Astrocyte of the spinal cord (primary cell): ENCODE data around the gene PON3.

Experiments used
- DNase-seq: peaks from one replicate; pipeline ENCODE4 v3.0.0; 2011; ENCODE audit warnings: low read depth, low spot score
- H3K4me3 ChIP-seq: 2 replicates; pipeline ENCODE4 v1.5.1; 2011; ENCODE audit warnings: low read depth, mild to moderate bottlenecking, low read length, moderate library complexity
- CTCF ChIP-seq: IDR thresholded peaks from 2 replicates; pipeline ENCODE4 v1.5.1; 2012; ENCODE audit warnings: low read depth, mild to moderate bottlenecking, low read length, inconsistent platforms
- in situ Hi-C: cut with HindIII; loops from 2 replicates; pipeline ENCODE4 v1.10.0; 2017; ENCODE audit warnings: low sequenced_read_pairs

Gene PON3

GRCh38 chr7:95334447-95334846 is 61.7 kb downstream of the PON3 start:
- H3K4me3 ChIP-seq, result no peak overlapping the region
- in situ Hi-C loops, result no loop called here
- DNase-seq, result peak; percentile 5
- no peak for TF ChIP-seq CTCF

GRCh38 chr7:95330961-95331337 is 65.2 kb downstream of the PON3 start:
- H3K4me3 ChIP-seq, result no peak overlapping the region
- TF ChIP-seq CTCF, result no peak
- no peak for DNase-seq
- in situ Hi-C loops, result no loop called here

- TF ChIP-seq CTCF, result no peak
- in situ Hi-C loops, result no loop called here
- no peak overlapping the region for H3K4me3 ChIP-seq
- DNase-seq, result peak; percentile 18
Measured at GRCh38 chr7:95330204-95330960, 65.8 kb downstream of the PON3 start.

GRCh38 chr7:95327356-95327755 is 68.8 kb downstream of the PON3 start:
- no peak for TF ChIP-seq CTCF
- no peak for DNase-seq
- in situ Hi-C loops, result no loop called here
- no peak overlapping the region for H3K4me3 ChIP-seq

GRCh38 chr7:95324431-95324830 is 71.7 kb downstream of the PON3 start, which contains the start of gene PON1:
PON1 (minus strand) TSS chr7:95324532; CDS start chr7:95324475, 57 bp downstream.
- in situ Hi-C loops, result no loop called here
- TF ChIP-seq CTCF, result no peak
- DNase-seq, result no peak
- no peak within 1 kb of the TSS for H3K4me3 ChIP-seq

- H3K4me3 ChIP-seq, result no peak overlapping the region
- in situ Hi-C loops, result no loop called here
- DNase-seq, result no peak
- TF ChIP-seq CTCF, result no peak
Measured at GRCh38 chr7:95323410-95324129, 72.6 kb downstream of the PON3 start.
